ENCODE results near the gene C1orf159.

The C1orf159 gene

GRCh38 chr1:1088029-1088800 lies 27.7 kb downstream of the C1orf159 start:
- Histone ChIP-seq H3K27ac (replicated peaks; ENCODE audit: low read length) (no peak overlapping the region), H2BK15ac (ENCODE audit: low read length) (no peak overlapping the region), H2BK12ac (ENCODE audit: low read length) (peak overlapping the region; percentile 10), H4K91ac (ENCODE audit: low read depth, low read length, poor library complexity) (no peak overlapping the region), H3K14ac (ENCODE audit: low read length) (no peak overlapping the region), H3K79me1 (ENCODE audit: low read depth, low read length) (peaks cover 10% of the 10 kb centered on the region), H3K9me3 (replicated peaks in 1 of 2; ENCODE audit: control insufficient read depth in 2 of 2, insufficient read depth in 1 of 2, low read depth in 1 of 2, low read length in 2 of 2) (peaks cover 0 to 5% of the 10 kb centered on the region in 2 donors), H2AFZ (ENCODE audit: low read length) (no peak overlapping the region), H3K4me3 (ENCODE audit: low read length in 2 of 2) (no peak overlapping the region), H3K36me3 (replicated peaks in 1 of 2; ENCODE audit: control insufficient read depth in 2 of 2, insufficient read depth in 2 of 2, low read length in 2 of 2) (peaks cover 0 to 4% of the 10 kb centered on the region in 2 donors), H3K23ac (ENCODE audit: low read depth, low read length, poor library complexity) (no peak overlapping the region), H2BK120ac (ENCODE audit: low read depth, low read length) (no peak overlapping the region), H3K27me3 (ENCODE audit: control insufficient read depth in 3 of 3, insufficient read depth in 3 of 3, low read depth in 1 of 3, low read length in 3 of 3) (no peaks in the 10 kb centered on the region), H3K4me1 (ENCODE audit: control insufficient read depth in 2 of 2, insufficient read depth in 1 of 2, low read depth in 1 of 2, low read length in 2 of 2) (no peaks in the 10 kb centered on the region), H4K8ac (ENCODE audit: low read depth, low read length) (no peak overlapping the region), H2AK5ac (ENCODE audit: low read depth, low read length) (no peak overlapping the region), H3K9ac (ENCODE audit: low read depth, low read length, poor library complexity) (peak overlapping the region; percentile 44), H3K4me2 (ENCODE audit: insufficient read depth, low read length, poor library complexity, severe bottlenecking) (no peak overlapping the region), H3K4ac (ENCODE audit: low read length) (no peak overlapping the region), H3K18ac (ENCODE audit: low read length) (no peak overlapping the region), H2BK5ac (ENCODE audit: low read length) (no peak overlapping the region)
- no CpG with 5 or more reads among the region's 39 CpGs for WGBS, 2 donors (ENCODE audit: extremely low coverage in 2 of 2, insufficient read length in 2 of 2, insufficient replicate concordance in 1 of 2)
- DNase-seq (ENCODE audit: low spot score) = no peak

DNA sequence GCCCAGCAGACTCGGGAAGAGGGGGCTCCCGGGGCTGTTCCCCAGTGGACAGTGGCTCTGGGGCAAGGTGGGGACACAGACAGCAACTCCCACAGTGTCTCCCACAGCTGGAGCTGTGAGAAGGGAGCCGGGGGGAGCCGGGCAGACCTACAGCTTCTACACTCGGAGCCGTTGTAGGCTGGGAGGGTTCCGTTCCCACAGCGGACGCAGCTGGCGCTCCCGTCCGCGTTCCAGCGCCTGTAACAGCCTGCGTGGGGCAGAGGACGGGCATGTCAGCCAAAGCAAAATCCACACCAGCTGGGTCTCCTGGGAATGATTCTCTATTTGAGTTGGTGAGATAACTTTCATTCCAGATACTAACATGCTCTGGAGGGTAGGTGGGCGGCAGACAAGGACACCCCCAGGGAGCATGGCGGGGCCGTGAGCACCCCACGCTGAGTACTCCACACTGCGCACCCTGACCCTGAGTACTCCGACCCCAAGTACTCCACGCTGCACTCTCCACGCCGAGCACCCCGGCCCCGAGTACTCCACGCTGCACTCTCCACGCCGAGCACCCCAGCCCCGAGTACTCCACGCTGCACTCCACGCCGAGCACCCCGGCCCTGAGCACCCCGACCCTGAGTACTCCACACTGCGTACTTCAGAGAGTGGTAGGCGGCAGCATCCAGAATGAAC lies 28.4 kb downstream of the C1orf159 start:
- H4K91ac ChIP-seq (ENCODE audit: low read depth, low read length, poor library complexity) = no peak overlapping the region
- no peak overlapping the region for H3K4me2 ChIP-seq (ENCODE audit: insufficient read depth, low read length, poor library complexity, severe bottlenecking)
- H3K27ac ChIP-seq (replicated peaks; ENCODE audit: low read length) = no peak overlapping the region
- no peak overlapping the region for H2BK12ac ChIP-seq (ENCODE audit: low read length)
- H2BK15ac ChIP-seq (ENCODE audit: low read length) = no peak overlapping the region
- H2BK5ac ChIP-seq (ENCODE audit: low read length) = peak overlapping the region; percentile 53
- H3K18ac ChIP-seq (ENCODE audit: low read length) = no peak overlapping the region
- H3K79me1 ChIP-seq (ENCODE audit: low read depth, low read length) = peaks cover 8% of the 10 kb centered on the region
- no peak overlapping the region for H3K9ac ChIP-seq (ENCODE audit: low read depth, low read length, poor library complexity)
- H3K23ac ChIP-seq (ENCODE audit: low read depth, low read length, poor library complexity) = no peak overlapping the region
- no peak overlapping the region for H3K4ac ChIP-seq (ENCODE audit: low read length)
- H3K14ac ChIP-seq (ENCODE audit: low read length) = no peak overlapping the region
- WGBS, 2 donors (ENCODE audit: extremely low coverage in 2 of 2, insufficient read length in 2 of 2, insufficient replicate concordance in 1 of 2) = no CpG with 5 or more reads among the region's 38 CpGs
- H4K8ac ChIP-seq (ENCODE audit: low read depth, low read length) = no peak overlapping the region
- H3K27me3 ChIP-seq (ENCODE audit: control insufficient read depth in 3 of 3, insufficient read depth in 3 of 3, low read depth in 1 of 3, low read length in 3 of 3) = no peaks in the 10 kb centered on the region
- no peak overlapping the region for H3K4me3 ChIP-seq (ENCODE audit: low read length in 2 of 2)
- H2BK120ac ChIP-seq (ENCODE audit: low read depth, low read length) = no peak overlapping the region
- peaks cover 0 to 5% of the 10 kb centered on the region in 2 donors for H3K9me3 ChIP-seq (replicated peaks in 1 of 2; ENCODE audit: control insufficient read depth in 2 of 2, insufficient read depth in 1 of 2, low read depth in 1 of 2, low read length in 2 of 2)
- no peak overlapping the region for H2AFZ ChIP-seq (ENCODE audit: low read length)
- no peaks in the 10 kb centered on the region for H3K4me1 ChIP-seq (ENCODE audit: control insufficient read depth in 2 of 2, insufficient read depth in 1 of 2, low read depth in 1 of 2, low read length in 2 of 2)
- peaks cover 0 to 4% of the 10 kb centered on the region in 2 donors for H3K36me3 ChIP-seq (replicated peaks in 1 of 2; ENCODE audit: control insufficient read depth in 2 of 2, insufficient read depth in 2 of 2, low read length in 2 of 2)
- DNase-seq (ENCODE audit: low spot score) = no peak
- H2AK5ac ChIP-seq (ENCODE audit: low read depth, low read length) = no peak overlapping the region

- Histone ChIP-seq H3K14ac (ENCODE audit: low read length) (no peak overlapping the region), H4K91ac (ENCODE audit: low read depth, low read length, poor library complexity) (no peak overlapping the region), H2BK5ac (ENCODE audit: low read length) (peak overlapping the region; percentile 53), H3K9ac (ENCODE audit: low read depth, low read length, poor library complexity) (no peak overlapping the region), H2AFZ (ENCODE audit: low read length) (no peak overlapping the region), H3K79me1 (ENCODE audit: low read depth, low read length) (peaks cover 7% of the 10 kb centered on the region), H3K4me1 (ENCODE audit: control insufficient read depth in 2 of 2, insufficient read depth in 1 of 2, low read depth in 1 of 2, low read length in 2 of 2) (no peaks in the 10 kb centered on the region), H4K8ac (ENCODE audit: low read depth, low read length) (no peak overlapping the region), H3K4me3 (ENCODE audit: low read length in 2 of 2) (no peak overlapping the region), H2BK12ac (ENCODE audit: low read length) (no peak overlapping the region), H2BK15ac (ENCODE audit: low read length) (no peak overlapping the region), H3K4me2 (ENCODE audit: insufficient read depth, low read length, poor library complexity, severe bottlenecking) (no peak overlapping the region), H3K9me3 (replicated peaks in 1 of 2; ENCODE audit: control insufficient read depth in 2 of 2, insufficient read depth in 1 of 2, low read depth in 1 of 2, low read length in 2 of 2) (peaks cover 0 to 2% of the 10 kb centered on the region in 2 donors), H3K23ac (ENCODE audit: low read depth, low read length, poor library complexity) (no peak overlapping the region), H2BK120ac (ENCODE audit: low read depth, low read length) (no peak overlapping the region), H3K27ac (replicated peaks; ENCODE audit: low read length) (no peak overlapping the region), H3K18ac (ENCODE audit: low read length) (no peak overlapping the region), H3K4ac (ENCODE audit: low read length) (no peak overlapping the region), H3K36me3 (replicated peaks in 1 of 2; ENCODE audit: control insufficient read depth in 2 of 2, insufficient read depth in 2 of 2, low read length in 2 of 2) (peaks cover 2 to 4% of the 10 kb centered on the region in 2 donors), H2AK5ac (ENCODE audit: low read depth, low read length) (peak overlapping the region; percentile 37), H3K27me3 (ENCODE audit: control insufficient read depth in 3 of 3, insufficient read depth in 3 of 3, low read depth in 1 of 3, low read length in 3 of 3) (no peaks in the 10 kb centered on the region)
- no CpG with 5 or more reads among the region's 17 CpGs for WGBS, 2 donors (ENCODE audit: extremely low coverage in 2 of 2, insufficient read length in 2 of 2, insufficient replicate concordance in 1 of 2)
- DNase-seq (ENCODE audit: low spot score) = no peak
These were observed 29.0 kb downstream of the C1orf159 start for GRCh38 chr1:1086911-1087341.
